Measurements from ENCODE around the gene MTOR.
"Not testable (repeated sequence)": the region's sequence is repeated elsewhere in the genome, so short reads cannot be mapped to it uniquely, and the experiment has no call there.

Gene MTOR

DNA sequence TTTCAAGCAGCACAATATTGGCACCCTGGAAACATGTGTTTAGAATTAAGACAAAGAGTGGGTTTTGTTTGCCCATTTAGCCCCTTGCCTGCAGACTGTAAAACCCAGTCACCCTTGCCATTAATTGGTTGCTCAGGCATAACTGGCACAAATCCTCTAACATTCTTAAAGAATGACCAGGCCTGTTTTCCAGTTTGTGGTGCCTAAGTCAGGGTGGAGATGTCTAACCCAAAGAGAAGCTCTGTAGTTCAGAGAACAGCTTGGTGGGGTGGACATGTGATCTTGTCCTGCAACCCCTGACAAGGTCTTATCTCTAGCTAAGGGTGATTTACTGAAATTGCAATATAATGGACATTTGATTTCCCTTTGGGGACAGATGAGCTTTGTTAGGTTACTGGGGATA, 82.0 kb downstream of the MTOR start:
- DNase-seq (ENCODE audit: low spot score), result peak; percentile 89

DNA sequence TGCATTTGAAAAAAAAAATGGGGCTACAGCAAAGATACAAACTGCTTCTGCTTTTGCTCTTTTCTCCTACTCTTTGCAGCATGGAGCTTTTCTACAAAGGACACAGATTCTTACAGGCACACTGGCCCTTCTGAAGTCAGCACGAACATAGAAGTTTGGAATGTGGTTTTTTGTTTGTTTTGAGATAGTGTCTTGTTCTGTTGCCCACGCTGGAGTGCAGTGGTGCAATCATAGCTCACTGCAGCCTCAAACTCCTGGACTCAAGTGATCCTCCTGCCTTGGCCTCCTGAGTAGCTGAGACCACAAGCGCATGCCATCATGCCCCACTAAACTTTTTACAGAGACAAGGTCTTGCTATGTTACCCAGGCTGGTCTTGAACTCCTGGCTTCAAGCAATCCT, 82.6 kb downstream of the MTOR start:
- DNase-seq (ENCODE audit: low spot score), result peak; percentile 34

DNA sequence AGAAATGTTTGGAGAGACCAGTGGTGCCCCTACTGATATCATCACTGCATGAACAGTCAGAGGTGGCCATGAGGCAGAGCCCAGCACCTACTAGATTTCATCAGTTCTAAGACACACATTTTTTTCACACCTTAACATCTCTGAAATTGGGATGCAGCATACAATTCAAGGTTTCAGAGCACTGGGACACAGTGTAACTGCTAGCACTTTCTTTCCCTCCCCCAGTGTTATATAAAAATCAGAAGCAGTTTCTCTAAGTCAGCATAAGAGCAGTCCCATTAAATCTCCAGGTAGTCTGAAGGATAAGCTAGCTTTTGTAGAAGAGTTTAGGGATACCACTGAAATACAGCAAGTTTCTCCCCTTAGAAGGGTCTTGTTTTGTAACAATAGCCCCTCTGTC, 83.2 kb downstream of the MTOR start:
- no peak for DNase-seq (ENCODE audit: low spot score)

DNA sequence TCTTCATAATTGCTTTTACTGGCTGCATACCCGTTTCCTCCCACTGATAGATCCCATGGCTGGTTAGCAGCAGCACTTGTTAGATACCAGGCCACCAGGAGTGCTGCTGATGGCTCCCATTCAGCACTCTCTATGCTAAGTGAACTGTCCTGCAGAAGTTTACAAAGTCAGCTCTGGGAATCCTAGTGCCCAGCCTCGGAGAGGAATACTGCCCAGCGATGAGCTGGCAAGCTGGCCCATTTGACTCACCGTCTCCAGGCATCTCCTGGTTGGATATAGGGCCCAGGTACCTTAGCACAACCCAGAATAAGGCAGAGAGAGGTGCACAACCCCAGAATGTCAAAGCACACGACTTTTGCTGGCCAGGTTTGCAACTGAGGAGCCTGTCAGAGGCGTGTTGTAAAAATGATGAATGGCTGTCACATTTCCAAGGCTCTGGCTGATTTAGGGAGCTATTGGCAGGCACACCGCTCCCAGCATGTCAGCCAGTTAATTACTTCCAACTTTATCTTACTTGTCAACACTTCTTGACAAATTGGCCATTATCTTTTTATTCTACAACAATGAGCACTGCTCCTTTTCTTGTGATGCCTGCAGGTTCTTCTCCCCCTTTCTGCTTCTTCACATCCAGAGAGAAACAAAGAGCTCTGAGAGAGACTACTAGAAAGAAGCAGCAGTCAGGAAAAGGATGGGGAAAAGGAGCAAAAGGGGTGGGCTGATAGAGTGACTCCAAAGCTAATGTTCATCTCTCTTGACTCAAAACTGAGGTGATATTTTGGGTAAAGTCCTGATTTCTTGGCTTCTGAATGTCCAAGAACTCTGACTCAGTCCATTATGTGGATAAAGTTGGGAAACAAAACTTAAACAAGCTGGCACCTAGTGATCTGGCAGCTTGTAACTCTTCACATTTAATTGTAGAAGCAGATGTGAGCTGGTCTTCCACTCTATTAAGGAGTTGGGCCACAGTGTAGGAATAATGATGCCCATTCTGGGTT, 84.0 kb downstream of the MTOR start:
- no peak for DNase-seq (ENCODE audit: low spot score)

DNA sequence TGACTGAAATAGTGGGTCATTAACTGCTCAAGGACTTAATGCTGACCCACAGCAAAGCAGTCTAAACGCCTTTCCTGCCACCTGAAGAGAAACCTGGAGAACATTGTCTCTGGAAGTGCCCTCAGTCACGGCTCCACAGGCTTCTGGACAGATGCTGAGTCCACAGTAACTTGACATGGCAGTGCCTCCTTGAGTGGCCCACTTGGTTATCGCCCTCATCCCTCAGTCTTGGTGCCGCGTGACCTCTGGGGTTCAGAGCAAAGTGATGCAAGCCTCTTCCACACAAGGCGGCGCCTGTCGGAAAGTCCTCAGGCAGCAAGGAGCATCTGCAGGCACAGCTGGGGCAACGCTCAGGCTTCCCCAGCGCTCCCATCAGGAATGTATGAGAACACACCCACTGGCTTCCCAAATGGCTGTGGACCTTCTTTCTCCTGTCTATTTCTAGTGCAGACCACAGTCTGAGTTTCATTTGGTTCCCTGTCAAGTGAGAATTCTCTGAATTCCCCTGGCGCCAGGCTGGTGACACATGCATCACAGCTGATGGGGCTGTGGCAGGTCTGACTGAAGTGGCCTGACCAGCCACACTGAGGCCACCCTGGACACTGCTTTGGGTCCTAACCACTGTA, 86.2 kb downstream of the MTOR start:
- peak; percentile 69 for DNase-seq (ENCODE audit: low spot score)

DNA sequence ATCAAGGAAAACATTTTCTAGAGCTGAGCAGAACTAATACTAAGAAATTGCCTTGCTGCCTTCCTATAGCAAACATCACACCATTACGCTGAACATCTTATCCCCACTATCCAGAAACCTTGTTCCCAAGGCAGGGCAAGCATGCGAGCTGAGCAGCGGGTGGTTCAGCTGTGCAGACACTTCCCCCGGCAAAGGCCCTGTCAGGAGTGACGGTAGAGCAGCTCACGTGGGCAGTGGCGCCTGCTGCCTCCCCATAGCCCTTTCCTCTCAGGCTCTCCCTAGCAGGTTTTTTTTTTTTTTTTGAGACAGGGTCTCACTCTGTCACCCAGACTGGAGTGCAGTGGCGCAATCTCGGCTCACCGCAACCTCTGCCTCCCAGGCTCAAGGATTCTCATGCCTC, 86.9 kb downstream of the MTOR start:
- DNase-seq (ENCODE audit: low spot score), result no peak

DNA sequence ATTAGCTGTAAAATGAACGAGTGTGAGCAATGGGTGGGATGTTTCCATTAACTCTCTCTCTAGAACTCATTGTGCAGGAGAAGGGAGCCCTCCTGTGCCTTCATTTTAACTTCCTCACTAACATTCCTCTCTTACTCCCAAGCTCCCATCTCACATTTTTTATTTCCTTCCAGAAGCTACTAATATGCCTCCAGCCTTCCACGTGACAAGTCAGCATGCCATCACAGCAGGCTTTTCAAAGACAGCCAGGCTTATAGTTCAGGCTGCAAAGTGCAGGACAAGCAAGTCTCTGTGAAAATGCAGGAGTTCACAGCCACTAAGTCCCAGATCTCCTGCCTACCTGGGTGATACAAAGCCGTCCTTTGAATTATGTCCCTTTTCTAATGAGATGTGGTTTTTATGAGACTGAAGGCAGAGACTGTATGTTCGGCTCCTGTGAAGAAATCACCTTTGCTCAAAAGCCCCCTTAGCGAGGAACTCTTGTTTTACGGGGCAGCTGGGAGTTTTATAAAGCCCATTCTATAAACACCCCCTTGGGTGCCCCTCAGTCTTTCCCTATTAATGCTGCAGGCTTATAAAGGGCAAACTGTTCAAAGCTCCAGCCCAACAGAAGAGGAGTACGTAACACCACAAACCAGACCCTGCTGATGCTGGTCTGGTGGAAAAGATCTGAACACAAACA, 87.9 kb downstream of the MTOR start:
- no peak for DNase-seq (ENCODE audit: low spot score)

DNA sequence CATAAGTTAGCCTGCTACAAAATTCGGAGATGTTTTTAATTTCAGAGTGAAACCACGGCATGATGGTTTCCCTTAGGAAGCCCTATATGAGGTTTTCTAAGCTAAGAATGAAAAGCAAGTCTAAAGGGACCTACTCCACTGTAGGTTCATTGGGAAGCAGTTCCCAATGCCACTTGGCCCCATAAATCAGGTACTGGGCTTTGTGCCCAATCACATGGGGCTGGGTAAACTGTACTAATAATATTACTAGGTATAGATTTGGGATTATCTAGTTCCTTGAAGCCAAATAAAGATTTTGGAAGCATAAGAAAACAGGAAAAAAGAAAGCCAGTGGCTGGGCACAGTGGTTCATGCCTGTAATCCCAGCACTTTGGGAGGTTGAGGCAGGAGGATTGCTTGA, 92.2 kb downstream of the MTOR start:
- no peak for DNase-seq (ENCODE audit: low spot score)

DNA sequence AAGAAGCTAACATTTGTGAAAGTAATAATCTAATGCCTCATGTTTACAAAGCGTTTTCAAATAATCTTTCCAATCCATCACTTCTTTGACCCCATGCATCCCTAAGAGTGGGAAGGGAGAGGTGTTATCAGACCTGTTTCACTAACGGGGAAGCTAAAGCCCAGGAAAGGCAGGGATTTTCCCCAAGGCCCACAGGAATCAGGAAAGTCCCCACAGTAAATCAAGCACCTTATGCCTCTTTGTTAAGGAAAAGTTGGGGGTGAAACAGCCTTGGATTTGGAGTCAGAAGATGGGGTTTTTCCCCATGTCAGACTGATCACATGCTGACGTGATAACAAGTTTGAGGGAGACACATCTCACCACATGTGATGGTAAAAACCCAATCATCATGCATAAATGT, 93.1 kb downstream of the MTOR start:
- peak; percentile 74 for DNase-seq (ENCODE audit: low spot score)

DNA sequence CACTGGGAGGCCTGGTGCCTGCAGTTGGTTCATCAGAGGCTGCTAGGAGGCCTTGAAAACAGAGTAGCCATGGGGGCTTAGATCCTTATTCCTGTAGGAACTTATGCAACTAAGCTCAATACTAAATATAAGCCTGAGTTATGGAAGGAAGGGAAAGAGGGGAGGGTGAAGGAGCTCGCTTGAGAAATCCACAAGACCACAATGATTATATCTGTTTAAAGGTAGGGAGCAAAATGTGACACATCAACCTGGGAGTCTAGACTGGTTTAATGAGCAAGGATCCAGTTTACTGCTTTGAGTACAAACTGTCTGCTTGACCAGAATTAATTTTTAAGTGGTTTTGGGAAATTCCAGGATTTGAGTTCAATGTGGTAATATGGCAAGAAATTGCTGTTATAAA, 93.6 kb downstream of the MTOR start:
- DNase-seq (ENCODE audit: low spot score), result peak; percentile 72

DNA sequence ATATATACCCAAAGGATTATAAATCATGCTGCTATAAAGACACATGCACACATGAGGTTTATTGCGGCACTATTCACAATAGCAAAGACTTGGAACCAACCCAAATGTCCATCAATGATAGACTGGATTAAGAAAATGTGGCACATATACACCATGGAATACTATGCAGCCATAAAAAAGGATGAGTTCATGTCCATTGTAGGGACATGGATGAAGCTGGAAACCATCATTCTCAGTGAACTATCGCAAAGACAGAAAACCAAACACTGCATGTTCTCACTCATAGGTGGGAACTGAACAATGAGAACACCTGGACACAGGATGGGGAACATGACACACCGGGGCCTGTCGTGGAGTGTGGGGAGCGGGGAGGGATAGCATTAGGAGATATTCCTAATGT, 95.6 kb downstream of the MTOR start:
- DNase-seq (ENCODE audit: low spot score), result not testable (repeated sequence)

DNA sequence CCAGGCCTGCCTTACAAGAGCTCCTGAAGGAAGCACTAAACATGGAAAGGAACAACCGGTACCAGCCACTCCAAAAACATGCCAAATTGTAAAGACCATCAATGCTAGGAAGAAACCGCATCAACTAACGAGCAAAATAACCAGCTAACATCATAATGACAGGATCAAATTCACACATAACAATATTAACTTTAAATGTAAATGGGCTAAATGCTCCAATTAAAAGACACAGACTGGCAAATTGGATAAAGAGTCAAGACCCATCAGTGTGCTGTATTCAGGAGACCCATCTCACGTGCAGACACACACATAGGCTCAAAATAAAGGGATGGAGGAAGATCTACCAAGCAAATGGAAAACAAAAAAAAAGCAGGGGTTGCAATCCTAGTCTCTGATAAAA, 99.6 kb downstream of the MTOR start:
- not testable (repeated sequence) for DNase-seq (ENCODE audit: low spot score)

DNA sequence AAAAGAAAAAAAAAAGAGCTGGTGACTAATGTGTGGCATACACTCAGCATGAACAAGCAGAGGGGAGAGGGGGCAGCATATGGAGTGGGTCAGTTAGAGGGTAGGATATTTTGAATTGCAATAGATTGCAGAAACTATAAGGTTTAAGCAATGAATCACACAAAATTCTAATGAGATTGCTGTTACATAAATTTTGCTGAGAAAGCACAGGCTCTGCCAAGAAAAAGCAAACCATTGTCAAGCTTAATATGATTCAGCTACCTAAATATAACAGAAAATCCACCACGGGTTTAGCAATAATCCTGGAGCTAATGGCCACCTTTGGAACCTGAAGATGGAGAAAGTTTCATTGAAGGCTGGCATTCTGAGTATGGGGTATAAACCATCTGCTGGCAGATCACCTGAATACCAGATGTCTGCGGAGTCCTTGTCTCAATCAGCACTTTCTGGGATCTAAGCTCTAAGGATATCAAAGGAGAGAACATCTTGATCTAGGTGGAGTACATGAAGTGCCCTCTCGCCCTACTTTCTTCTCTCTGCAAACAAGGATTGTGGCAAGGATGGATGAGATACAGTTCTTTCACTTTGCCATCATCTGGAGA, 103.5 kb downstream of the MTOR start:
- DNase-seq (ENCODE audit: low spot score), result peak; percentile 78

DNA sequence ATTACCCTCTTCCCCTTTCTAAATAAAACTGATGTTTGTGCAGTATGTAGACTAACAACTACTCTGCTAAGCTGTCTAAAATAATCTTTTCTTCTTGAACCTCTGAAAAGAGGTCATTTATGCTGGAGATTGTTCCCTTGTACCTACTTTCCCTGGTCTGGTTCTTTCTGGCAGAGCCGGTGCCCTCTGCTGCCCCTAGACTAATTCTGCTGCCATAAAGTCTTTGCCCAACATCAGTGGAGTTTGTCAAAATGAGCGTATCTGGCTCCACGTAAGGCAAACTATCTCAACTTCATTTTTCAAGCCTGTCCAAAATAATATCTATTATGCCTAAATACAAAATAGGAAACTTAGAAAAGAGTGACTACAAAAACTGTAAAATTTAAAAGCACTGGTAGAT, 104.1 kb downstream of the MTOR start:
- peak; percentile 13 for DNase-seq (ENCODE audit: low spot score)

DNA sequence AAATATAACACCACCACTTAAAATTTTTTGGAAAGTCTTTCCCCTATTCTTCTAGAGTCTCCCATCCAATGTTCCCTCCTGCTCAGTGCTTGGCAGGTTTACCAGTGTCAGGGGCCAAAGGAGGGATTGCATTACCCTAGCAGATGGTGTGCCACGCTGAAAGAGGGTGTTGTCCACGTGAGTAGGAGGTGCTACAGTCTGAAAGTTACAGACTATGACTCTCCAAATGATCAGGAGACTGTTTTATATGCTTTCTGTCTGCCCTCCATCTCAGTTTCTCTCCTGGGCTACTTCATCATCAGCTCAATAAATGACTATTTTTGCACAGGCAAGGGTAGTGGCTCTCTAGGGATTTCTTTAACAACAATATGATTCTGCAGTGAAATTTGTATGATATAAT, 104.5 kb downstream of the MTOR start:
- DNase-seq (ENCODE audit: low spot score), result no peak

DNA sequence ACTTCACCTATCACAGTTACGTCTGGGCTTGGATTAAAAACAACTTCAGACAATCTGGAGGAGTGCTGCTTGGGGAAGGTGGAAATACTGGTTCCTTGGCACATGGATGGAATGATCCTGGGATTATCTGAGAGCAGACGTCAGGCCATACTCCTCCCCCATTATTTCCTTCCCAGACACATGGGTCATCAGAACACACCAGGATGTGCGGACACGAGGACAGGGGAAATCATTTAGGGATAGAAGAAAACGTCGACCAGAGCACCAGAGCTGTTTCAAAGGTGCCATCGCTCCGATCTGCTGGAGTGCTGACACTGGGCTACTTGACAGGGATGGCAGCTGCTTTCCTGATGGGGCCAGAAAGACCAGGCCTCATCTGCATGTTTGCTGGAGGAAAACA, 105.0 kb downstream of the MTOR start:
- no peak for DNase-seq (ENCODE audit: low spot score)

DNA sequence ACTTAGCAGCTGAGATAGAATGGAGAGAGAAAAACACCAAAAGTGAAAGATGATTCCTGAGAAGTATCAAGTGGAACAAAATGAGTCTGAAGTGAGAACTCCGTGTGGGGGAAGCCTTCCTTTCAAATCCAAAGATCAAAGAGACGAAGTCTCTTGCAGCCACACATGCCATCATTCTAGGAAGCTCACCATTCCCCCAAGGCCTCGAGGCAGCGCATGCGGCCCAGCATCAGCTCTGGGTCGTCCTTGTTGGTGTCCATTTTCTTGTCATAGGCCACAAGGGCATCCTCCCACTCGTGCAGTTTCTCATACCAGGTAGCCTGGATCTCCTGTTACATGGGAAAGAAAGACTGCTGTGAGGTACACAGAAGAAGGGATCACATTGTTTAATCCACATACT, 105.4 kb downstream of the MTOR start:
- DNase-seq (ENCODE audit: low spot score), result no peak

DNA sequence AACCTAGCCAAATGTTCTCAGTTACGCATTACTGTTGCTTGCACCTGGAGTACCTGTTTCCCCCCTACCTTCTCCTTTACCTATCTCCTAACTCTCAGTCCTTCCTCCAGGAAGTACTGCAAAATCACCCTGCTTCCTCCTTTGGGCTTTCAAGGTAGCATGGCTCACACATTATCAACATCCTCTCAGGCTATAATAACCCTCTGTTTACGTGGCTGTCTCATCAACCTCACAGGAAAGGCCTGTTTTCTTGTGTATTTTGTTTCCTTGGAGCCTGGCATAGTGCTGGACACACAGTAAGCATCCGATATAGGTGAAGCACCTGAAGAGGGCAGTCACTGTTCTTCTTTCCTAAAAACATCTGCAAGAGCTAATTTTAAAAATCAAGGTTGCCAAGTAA, 105.9 kb downstream of the MTOR start:
- peak; percentile 60 for DNase-seq (ENCODE audit: low spot score)

DNA sequence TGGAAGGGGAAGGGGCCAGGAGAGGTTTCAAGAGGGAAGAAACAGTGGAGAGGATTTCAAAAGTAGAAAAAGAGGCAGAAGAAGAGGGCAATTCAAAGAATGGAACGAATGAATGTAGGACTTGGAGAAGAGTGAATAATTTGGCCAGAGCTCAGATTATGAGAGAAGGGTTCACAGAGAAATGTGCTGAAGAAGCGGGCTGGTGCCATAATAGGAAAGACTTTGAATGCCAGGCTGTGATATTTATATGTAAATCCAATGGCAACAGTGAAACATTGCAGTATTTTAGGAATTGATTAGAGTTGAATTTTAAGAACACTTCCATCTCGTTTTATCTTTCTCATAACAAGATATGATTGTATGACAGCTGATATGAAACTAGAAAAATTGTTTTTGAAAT, 109.2 kb downstream of the MTOR start:
- DNase-seq (ENCODE audit: low spot score), result no peak

DNA sequence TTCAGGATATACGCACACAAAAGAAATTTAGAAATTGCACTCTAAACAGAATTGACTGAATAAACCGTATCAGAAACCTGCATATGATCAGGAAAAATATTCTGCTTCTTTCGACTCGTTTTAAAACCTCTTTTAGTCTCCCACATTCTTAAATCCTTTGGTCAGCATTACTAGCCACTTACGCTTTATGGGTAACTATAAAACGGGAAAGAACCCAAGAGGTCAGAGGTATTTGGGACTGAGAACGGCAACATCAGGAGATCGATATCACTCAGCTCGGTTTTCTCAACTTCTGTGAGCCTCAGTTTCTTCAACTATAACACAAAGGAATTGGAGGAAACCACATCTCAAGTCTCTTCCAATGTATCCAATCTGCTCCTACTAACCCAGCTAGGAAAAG, 109.6 kb downstream of the MTOR start:
- no peak for DNase-seq (ENCODE audit: low spot score)

DNA sequence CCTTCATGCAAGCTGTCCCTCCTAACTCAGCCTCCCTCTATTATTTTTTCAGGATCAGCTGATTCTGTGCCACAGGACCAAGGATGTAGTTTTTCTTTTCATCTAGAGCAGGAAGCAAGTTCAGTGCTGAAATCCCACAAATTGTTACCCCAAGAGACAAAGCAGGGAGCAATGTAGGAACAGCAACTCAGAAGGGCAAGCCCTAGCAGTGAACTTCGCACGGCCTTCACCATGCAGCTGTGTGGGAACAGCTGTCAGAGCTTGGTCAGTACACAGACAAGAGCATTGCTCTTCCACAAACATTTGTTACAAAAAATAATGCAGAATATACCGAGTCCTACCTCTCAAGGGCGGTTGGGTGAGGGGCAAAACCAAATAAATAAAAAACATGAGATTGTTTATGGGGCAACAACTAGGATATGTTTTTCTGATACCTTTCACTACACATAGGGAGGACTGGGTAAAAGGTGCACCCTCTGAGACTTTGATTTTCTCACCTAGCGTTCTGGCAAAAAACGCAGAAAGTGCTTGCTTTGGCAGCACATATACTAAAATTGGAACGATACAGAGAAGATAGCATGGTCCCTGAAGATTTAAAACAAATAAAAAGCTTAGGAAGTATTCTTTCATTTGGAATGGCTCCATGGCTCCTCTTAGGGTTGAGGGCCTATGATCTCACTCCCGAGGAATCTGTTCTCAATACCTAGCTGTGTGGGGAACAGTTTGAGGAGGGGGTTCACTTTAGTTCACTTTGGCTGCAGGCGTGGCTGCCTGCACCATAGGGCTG, 110.3 kb downstream of the MTOR start:
- DNase-seq (ENCODE audit: low spot score), result no peak

DNA sequence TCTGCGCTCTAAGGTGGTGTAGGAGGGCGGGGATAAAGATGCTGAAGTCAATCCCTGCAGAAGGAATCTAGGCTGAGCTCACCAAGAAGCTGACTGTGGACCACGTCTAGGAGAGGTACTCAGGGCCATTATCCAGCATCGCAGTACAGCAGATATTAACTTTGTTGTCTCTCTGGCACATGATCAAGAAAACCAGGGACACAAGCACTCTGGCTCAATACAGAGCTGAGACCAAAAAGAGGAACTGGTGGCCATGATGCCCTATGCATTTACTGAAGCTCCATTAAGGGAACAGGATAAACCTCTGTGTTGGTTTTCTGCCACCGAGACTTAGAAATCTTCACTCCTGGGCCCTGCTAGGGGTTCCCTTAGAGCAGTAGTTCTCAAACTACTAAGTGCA, 111.2 kb downstream of the MTOR start:
- no peak for DNase-seq (ENCODE audit: low spot score)
